GM21515 (cell line): ENCODE measurements around the gene SLC35F3.

Experiments
- ATAC-seq: cut with Tn5 transposase; IDR thresholded peaks from one replicate; pipeline ENCODE4 v1.9.1; 2021; ENCODE audit not compliant: unreplicated experiment

Gene SLC35F3

DNA sequence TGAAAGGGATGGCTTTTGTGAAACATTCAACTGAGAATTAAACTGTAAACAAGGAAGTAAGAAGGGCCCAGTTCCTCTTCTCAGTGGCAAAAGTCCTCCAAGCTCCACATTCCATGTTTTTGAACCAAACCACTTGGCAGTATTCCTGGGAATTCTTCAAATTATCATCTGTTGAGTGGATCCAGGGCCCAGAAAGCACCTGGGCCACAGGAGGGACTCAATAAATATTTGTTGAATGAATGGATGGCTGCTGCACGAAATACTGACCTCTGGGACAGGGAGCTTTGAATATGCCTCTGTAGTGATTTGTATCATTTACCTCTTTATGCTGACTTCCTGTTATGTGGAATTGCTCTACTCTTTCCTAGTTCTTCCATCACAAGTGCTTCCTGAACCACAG, 4.7 kb downstream of the SLC35F3 start:
- no peak for ATAC-seq

DNA sequence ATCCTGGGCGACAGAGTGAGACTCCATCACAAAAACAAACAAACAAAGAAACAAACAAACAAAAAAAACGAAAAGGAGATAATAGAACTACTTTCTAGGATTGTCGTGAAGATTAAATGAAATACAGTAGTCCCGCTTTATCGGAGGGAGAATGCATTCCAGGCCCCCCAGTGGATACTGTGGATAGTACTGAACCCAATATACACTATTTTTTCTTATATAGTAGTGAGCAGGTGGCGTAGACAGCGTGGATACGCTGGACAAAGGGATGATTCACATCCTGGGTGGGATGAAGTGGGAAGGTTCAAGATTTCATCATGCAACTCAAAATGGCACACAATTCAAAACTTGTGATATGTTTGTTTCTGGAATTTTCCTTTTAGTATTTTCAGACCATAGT, 8.0 kb downstream of the SLC35F3 start:
- ATAC-seq: no peak

DNA sequence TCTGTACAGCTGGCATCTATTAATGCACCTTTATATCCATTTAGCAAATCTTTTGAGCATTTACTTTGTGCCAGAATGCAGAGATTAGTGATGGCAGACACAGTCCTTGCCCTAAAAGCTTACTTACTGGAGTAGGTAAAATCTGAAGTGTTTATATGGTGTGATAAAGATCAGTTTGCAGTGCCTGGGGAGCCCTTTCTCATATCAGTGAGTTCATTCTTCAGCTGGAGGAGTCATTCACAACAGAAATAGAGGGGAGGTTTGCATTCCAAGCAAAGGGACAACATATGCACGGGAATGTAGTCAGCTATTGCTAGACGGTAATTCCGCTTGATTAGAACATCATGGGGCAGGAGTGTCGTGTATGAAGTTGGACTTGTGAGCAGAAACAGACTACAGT, 8.4 kb downstream of the SLC35F3 start:
- no peak for ATAC-seq

DNA sequence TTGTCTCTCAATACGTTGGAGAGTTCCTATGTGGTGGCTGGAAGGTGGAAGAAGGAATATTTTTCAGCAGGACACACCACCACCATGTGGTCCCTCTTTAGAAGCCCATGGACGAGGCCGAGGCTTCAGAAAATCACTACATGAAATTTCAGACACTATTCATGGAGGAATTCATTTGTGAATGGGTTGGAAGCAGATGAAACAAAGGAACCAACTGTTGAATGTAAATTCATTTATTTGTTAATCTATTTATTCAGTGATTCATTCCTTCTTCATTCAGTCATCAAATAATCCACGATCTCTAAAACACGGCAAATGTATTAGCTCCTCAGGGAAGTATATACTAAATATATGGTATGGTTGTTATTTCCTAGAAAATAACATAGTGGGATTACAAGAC, 12.2 kb downstream of the SLC35F3 start:
- ATAC-seq: no peak

DNA sequence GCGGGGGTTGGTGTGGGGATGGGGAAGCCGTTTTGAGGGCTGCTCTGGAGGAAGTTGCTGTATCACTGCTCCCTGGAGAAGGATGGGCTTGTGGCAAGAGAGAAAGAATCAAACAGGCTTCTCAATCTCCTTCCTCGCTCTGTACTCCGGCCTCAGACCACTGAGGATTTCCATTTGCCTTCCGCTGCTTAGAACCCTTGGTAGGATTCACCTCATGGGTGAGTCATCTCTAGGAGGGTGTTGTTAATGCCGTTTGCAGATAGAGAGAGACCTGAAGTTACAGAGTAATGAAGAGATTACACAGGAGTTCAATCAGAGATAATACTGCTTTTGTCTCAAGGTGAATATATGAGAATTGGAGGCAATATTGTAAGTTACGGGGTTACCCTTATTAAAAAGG, 15.3 kb downstream of the SLC35F3 start:
- ATAC-seq: no peak

DNA sequence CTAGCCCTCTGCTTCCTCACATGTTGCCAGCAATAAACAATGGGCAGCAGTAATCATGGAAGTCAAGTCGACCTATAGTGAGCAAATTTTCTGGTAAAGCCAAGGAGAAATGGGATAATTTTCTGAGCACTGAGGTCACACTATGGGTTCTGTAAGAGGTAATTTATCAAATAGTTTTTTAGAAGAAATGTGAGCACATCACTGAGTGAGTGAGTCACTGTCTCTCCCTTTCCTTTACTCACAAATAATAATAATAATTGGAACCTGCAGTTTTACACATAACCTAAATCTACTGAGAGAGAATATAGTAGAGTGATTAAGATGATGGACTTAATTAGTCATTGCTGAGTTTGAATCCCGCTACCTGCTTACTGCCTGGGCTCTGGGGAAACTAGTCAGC, 23.6 kb downstream of the SLC35F3 start:
- ATAC-seq: no peak

DNA sequence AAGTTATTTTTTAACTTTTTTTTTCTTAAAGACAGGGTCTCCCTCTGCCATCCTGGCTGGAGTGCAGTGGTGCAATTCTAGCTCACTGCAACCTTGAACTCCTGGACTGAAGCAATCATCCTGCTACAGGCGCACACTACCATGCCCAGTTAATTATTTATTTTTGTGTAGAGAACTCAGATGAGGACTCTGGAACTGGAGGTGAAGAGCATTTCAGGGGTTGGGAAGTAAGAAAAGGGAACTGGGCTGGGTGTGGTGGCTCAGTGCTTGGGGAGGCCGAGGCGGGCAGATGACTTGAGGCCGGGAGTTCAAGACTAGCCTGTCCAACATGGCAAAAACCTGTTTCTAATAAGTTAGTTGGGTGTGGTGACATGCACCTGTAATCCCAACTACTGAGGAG, 28.9 kb downstream of the SLC35F3 start:
- ATAC-seq: no peak

DNA sequence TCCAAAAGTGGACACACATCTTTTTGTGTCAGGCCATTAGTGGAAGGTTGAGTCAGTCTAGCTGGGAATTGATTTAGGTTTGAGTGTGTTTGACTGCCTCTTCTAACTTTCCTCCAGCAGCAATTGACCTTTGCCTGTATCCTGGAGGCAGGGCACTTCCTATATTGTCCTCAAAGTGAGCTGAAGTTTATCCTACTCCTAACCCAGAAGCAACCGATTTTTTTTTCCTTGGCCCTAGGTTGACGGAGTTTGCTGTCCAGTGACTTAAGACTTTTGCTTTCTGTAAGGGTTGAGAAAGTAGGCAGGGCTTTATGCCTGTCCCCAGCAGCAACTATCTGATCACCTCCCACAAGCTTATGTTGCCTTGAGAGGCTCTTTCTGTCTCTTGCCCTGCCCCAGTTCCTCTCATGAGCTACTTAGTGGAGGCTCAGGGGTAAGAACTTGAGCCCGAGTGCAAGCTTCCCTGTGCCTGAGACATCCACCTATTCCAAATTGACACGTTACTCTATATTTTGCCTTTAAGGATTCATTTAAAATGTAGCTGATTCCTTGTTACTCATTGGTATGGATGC, 30.9 kb downstream of the SLC35F3 start:
- no peak for ATAC-seq

DNA sequence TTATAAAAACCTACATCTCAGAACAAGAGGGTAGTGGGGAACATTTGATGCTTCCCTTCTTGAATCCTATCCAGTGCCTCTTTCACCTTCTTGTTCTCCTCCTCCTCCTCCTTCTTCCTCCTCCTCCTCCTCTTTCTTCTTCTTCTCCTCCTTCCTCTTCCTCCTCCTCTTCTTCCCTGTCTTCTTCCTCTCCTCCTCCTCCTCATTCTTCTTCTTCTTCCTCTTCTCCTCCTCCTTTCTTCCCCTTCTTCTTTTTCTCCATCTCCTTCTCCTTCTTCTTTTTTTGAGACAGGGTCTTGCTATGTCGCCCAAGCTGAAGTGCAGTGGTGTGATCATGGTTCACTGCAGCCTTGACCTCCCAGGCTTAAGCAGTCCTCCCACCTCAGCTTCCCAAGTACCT, 31.9 kb downstream of the SLC35F3 start:
- no peak for ATAC-seq

DNA sequence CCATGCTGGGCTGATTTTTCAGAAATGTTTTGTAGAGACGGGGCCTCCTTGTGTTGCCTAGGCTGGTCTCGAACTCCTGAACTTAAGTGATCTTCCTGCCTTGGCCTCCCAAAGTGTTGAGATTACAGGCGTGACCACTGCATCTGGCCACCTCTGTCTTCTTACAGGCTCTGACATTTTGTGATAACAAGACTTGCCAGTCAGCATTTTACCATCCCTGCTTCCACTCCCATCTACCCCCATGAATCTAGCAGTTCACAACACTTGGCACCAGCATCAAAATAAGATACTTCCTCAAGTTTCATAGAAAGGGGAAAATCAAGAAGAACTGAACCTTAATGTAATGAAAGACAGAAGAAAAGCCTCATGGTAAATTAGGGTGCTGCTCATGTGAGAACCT, 32.4 kb downstream of the SLC35F3 start:
- no peak for ATAC-seq

DNA sequence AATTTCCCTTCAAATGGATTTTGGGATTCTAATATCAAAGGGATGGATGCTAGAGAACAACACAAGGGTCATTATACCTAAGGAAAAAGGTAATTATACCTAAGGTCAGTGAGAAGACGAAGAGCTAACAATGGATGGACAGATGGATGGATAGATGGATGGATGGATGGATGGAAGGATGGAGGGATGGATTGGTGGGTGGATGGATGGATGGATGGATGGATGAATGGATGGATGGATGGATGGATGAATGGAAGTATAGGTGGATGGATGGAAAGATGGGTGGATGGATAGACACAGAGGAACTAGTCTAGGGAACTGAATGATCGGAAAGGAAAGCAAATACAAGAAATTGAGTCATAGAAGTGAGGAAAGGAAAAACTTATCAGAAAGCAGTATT, 34.0 kb downstream of the SLC35F3 start:
- ATAC-seq: no peak

DNA sequence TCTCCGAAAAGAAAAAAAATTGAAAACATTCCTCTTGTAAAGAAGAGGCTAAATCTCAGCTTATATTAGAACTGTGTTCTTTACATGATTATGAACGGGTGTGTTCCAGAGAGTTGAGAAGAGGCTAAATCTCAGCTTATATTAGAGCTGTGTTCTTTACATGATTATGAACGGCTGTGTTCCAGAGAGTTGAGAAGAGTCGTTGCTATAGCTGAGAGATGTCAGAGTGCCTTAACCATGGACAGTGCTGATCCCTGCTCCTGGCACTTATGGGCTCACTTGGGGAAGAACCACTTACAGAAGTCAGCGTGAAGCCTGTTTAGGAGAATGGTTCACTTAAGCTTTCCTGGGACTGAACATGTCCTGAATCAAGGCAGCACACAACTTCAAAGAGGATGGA, 35.0 kb downstream of the SLC35F3 start:
- ATAC-seq: no peak

DNA sequence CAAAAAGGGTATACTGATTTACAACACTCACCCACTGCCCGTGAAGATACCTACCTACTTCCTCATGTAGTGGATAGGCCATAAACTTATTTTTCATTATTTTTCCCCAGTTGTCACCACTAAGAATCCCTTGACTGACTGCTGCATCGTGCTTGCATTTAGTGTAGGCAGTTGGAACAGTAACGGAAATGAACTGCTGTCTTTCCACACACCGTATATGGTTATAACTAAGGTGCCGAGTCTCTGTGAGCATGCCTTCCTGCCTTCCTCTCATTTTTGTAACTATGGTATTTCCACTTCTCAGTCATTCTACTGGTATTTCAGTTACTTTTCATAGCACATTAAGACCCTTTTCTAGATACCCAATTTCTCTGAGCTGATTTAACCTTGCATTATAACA, 36.4 kb downstream of the SLC35F3 start:
- no peak for ATAC-seq

DNA sequence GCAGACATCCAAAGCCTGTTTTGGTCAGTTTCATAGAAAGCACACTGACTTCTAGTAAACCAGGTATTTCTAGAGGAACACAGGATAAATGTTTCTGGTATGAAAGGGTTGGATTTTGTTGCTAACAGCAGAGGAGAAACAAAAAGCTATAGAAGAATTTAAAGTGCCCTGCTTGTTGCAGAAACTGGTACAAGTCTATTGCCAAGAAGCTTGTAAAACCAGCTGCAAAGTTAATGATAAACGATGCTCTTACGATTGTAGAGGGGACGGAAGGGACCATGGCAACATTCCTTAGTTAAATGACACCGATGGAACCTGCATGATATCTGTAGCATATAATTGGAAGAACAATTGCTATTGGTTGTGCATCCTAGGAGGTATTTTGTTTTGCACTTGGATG, 40.1 kb downstream of the SLC35F3 start:
- ATAC-seq: no peak

DNA sequence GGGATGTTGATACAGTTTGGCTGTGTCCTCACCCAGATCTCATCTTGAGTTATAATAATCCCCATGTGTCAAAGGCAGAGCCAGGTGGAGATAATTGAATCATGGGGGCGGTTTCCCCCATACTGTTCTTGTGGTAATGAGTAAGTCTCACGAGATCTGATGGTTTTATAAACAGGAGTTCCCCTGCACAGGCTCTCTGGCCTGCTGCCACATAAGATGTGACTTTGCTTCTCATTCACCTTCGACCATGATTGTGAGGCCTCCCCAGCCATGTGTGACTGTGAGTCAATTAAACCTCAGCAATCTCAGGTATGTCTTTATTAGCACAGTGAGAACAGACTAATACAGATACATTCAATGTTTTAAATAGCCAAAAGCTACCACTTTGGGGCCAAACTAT, 41.1 kb downstream of the SLC35F3 start:
- ATAC-seq: no peak

DNA sequence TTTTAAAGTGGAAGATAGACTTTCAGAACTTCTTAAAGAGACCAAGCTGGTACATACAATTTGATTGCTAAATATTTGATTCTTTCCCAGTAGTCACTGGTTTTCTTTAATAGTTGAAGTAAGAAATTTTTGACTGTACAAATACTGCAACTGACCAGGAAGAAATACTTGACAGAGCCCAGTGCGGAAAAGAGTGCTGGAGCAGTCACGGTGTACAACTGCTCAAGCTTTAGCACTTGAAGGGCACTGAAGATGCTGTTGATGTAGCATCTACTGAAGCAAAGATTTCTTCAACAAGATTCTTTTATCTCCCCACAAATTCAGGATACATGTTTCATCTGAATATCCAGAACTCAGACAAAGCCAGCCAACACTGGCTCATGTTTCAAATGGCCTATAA, 41.5 kb downstream of the SLC35F3 start:
- no peak for ATAC-seq

DNA sequence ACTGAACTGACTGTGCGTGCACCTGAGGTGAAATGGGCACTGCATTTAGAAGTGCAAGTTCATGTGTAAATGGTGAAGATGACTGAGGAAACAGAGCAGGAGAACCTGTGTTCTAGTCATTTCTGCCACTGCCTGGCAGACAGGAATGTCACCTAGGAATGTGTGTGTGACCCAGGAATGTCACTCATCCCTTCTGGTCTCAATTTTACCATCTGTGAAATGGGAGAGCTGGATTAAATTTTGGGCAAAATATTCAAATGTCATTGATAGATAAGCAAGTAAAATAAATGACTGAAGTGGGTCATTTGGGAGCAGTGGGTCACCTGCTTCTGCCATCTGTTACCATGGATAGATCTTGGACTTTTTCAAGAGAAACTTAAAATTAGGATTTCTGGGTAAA, 42.2 kb downstream of the SLC35F3 start:
- no peak for ATAC-seq

DNA sequence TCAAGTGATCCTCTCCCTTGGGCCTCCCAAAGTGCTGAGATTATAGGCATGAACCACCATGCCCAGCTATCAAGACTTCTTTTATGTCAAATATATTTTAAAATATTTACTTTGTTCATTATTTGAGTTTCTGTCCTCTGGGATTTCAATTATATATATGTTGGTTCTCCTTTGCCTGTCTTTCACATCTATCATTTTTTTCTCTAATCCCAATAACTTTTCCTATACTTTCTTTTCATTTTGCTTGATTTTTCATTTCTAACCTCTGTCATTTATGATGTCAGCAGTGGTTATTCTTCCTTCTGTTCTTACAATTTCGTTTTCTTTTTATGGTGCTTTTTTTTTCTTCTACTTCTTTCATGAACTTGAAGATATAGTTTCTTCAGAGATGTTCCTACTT, 47.3 kb downstream of the SLC35F3 start:
- no peak for ATAC-seq

DNA sequence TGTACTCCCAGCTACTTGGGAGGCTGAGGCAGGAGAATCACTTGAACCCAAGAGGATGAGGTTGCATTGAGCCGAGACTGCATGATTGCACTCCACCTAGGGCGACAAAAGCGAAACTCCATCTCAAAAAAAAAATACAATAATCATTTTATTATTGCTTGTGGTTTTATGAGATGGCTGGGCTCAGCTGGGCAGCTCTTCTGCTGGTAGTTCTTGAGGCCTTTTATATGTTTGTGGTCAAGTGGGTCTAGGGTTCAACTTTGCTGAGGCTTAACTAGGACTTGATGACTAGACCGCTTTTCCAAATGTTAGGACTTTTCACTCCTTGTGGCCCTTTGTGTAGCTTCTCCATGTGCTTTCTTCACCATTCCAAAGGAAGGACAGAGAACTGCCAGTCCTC, 53.2 kb downstream of the SLC35F3 start:
- ATAC-seq: no peak

DNA sequence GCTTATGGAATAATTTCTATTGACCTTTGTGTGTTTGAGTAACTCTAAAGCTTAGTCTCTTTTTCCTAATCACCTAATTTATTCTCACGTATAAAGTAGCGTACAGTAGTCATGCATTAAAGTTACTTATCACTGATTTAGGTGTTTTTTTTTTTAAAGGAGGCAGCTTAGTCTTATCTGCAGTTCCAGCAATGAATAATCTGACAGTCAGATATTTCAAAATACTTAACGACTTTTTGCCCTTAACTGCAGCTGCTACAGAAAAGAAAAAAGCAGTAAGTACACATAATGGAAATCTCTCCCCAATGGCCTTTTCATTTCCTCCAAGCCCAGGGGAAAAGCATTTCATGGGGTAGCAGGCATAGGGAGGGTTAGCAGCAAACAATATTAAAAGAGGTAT, 54.6 kb downstream of the SLC35F3 start:
- ATAC-seq: no peak

DNA sequence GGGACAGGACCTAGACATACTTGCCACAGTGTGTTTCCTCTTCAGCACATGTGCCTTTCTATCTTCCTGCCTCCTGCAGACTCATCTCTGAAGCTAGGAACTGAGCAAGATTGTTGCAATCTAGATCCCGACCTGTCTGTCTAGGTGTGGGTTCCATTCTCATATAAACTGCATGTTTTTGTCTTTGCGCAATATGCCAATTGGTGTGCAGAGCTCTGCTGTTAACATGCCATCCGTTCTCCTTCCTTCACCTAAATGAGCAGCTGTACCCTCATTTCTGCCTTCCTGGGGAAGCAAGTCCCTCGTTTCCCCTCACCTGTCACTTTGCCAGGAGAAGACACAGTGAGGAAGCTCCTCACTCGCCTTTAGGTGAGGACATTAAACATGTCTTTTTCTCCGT, 55.5 kb downstream of the SLC35F3 start:
- ATAC-seq: no peak

DNA sequence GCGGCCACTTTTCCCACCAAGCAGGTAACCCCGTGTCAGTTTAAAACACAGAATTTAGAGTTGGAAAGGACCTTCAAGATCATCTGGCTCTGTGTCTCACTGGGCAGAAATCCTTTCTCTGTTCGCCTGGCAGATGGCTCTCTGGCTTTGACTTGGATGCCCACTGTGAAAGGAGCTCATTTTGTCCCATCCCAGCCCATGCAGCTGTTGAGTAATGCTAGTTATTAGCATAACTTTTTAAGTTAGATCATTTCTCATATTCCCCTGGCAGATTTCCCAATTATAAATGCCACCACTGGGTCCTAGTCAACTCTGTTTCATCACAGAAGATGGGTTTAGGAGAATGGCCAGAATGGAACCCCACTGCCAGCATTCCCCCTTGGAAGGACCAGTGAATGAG, 55.9 kb downstream of the SLC35F3 start:
- no peak for ATAC-seq

DNA sequence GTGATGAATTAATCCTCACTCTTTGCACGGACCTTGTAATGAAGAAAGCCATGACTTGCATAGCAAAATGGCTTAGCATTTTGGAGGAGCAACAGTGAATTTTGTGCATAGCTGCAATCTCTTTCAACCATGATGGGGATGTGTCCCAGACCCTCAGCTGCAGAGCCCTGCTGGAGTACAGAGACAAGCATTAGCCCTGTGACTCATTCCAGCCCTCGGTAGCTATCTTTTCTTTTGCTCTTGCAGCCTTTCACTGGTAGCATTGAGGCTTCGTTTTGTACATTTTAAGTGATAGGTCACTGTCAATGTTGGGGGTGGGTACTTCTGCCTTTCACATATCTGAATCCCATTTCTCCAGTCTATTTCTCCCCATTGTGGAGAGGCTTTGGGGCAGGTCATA, 58.4 kb downstream of the SLC35F3 start:
- ATAC-seq: no peak

DNA sequence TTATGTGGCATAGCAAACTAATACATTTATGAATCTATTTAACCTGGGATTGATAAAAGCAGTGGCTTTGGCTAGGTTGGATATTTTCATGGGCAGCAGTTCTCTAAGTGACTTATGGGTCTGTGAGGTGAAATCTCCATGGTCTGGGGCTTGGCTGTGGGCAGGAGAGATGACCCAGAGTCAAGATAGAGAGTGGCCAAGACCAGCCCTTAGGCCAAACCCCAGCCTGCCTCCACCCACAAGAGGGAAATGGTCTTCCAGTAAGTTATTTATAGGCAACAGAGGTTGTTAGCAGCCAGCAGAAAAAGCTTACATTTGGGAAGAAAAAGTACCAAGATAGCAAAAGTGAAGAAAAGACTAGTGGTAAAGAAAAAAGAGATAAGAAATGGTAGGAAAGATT, 61.4 kb downstream of the SLC35F3 start:
- ATAC-seq: no peak
